Endodermal cell (in vitro differentiated cells): ENCODE data around the gene RSRC1. TPM values are rescaled to one million over a fixed set of nuclear protein-coding genes. Genes with fewer than 3 reads are reported as not detected.

Source experiments
- DNase-seq: peaks from one replicate; pipeline ENCODE4 v3.0.0-alpha.2; 2017
- H3K27ac ChIP-seq: 2 replicates; pipeline ENCODE4 v1.5.1; 2013; ENCODE audit warnings: mild to moderate bottlenecking, low read depth, low read length, moderate library complexity
- H3K27me3 ChIP-seq: 2 replicates; pipeline ENCODE4 v1.6.1; 2013; ENCODE audit warnings: mild to moderate bottlenecking, low read length, moderate library complexity; ENCODE audit not compliant: insufficient read depth, control insufficient read depth, poor library complexity, severe bottlenecking
- H3K36me3 ChIP-seq: 2 replicates; pipeline ENCODE4 v1.7.0; 2013; ENCODE audit warnings: mild to moderate bottlenecking, low read length, moderate library complexity; ENCODE audit not compliant: control insufficient read depth, insufficient read depth
- H3K4me1 ChIP-seq: one replicate; pipeline ENCODE4 v1.7.0; 2013; ENCODE audit warnings: low read length; ENCODE audit not compliant: control insufficient read depth, insufficient read depth
- H3K4me3 ChIP-seq: 2 replicates; pipeline ENCODE4 v1.5.1; 2013; ENCODE audit warnings: mild to moderate bottlenecking, low read length, moderate library complexity
- H3K9ac ChIP-seq: 2 replicates; pipeline ENCODE4 v1.6.1; 2013; ENCODE audit warnings: mild to moderate bottlenecking, low read length, moderate library complexity; ENCODE audit not compliant: poor library complexity, severe bottlenecking; ENCODE audit errors: extremely low read depth
- H3K9me3 ChIP-seq: 2 replicates; pipeline ENCODE4 v1.6.1; 2013; ENCODE audit warnings: mild to moderate bottlenecking, low read length, moderate library complexity; ENCODE audit not compliant: control insufficient read depth
- H3K27ac Mint-ChIP-seq: 2 replicates; pipeline ENCODE4 v1.8.0; 2020; ENCODE audit warnings: mixed read lengths
- H3K27me3 Mint-ChIP-seq: 2 replicates; pipeline ENCODE4 v1.8.0; 2021; ENCODE audit warnings: mild to moderate bottlenecking, mixed read lengths; ENCODE audit not compliant: insufficient read depth
- H3K36me3 Mint-ChIP-seq: 2 replicates; pipeline ENCODE4 v1.8.0; 2020; ENCODE audit warnings: low read depth, mixed read lengths
- H3K4me1 Mint-ChIP-seq: 2 replicates; pipeline ENCODE4 v1.8.0; 2020; ENCODE audit warnings: mixed read lengths
- H3K4me3 Mint-ChIP-seq: 2 replicates; pipeline ENCODE4 v1.8.0; 2020; ENCODE audit warnings: mild to moderate bottlenecking, moderate library complexity, mixed read lengths
- H3K9me3 Mint-ChIP-seq: 2 replicates; pipeline ENCODE4 v1.8.0; 2020; ENCODE audit warnings: mild to moderate bottlenecking, mixed read lengths
- WGBS, 2 experiments: methylation state at CpG; one replicate each; pipeline versions ENCODE4 v1.1.5 to v1.1.7; 2013; ENCODE audit warnings: missing lambda C conversion rate in 2 of 2, mixed read lengths in 1 of 2; ENCODE audit not compliant: insufficient coverage in 1 of 2, insufficient read length in 1 of 2; 5-methylcytosine and 5-hydroxymethylcytosine counted together
- total RNA-seq, 2 donors: library from RNA; stranded (reverse); fragmentation: NEBNext Ultra II Directional in 1 of 2; extraction: Animal tissue kit (Norgen Biotek cat#: 25700) in 1 of 2; gene quantifications; 2 replicates in 1 of 2; 3 replicates in 1 of 2; pipeline ENCODE4 v1.2.1, GENCODE V29; 2021
- TF ChIP-seq, protein P1 (sequence below): fragments of 200-600 bp; sonication (generic); conservative IDR thresholded peaks from 2 replicates; pipeline ENCODE4 v1.5.0; 2021; ENCODE audit warnings: antibody characterized with exemption, mild to moderate bottlenecking

RSRC1 gene
- total RNA-seq, 2 donors from 2014 or later = 45.3 to 52.1 TPM

GRCh38 chr3:158074591-158074990 is 35.3 kb upstream of the RSRC1 start:
- Histone ChIP-seq H3K9ac (no peak overlapping the region), H3K4me1 (no peaks in the 10 kb centered on the region), H3K9me3 (no peaks in the 10 kb centered on the region), H3K36me3 (no peaks in the 10 kb centered on the region), H3K4me3 (no peak overlapping the region), H3K27ac (no peak overlapping the region), H3K27me3 (no peaks in the 10 kb centered on the region)
- H3K4me1 Mint-ChIP-seq = no peaks in the 10 kb centered on the region
- TF ChIP-seq, protein P1, sequence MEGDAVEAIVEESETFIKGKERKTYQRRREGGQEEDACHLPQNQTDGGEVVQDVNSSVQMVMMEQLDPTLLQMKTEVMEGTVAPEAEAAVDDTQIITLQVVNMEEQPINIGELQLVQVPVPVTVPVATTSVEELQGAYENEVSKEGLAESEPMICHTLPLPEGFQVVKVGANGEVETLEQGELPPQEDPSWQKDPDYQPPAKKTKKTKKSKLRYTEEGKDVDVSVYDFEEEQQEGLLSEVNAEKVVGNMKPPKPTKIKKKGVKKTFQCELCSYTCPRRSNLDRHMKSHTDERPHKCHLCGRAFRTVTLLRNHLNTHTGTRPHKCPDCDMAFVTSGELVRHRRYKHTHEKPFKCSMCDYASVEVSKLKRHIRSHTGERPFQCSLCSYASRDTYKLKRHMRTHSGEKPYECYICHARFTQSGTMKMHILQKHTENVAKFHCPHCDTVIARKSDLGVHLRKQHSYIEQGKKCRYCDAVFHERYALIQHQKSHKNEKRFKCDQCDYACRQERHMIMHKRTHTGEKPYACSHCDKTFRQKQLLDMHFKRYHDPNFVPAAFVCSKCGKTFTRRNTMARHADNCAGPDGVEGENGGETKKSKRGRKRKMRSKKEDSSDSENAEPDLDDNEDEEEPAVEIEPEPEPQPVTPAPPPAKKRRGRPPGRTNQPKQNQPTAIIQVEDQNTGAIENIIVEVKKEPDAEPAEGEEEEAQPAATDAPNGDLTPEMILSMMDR = no peak
- H3K9me3 Mint-ChIP-seq = no peaks in the 10 kb centered on the region
- DNase-seq = no peak
- H3K4me3 Mint-ChIP-seq = no peak overlapping the region
- H3K36me3 Mint-ChIP-seq = no peaks in the 10 kb centered on the region
- 86 to 100% methylated on average over 1 of the region's 1 CpG for WGBS, 2 experiments
- H3K27me3 Mint-ChIP-seq = no peaks in the 10 kb centered on the region
- H3K27ac Mint-ChIP-seq = no peak overlapping the region

DNA sequence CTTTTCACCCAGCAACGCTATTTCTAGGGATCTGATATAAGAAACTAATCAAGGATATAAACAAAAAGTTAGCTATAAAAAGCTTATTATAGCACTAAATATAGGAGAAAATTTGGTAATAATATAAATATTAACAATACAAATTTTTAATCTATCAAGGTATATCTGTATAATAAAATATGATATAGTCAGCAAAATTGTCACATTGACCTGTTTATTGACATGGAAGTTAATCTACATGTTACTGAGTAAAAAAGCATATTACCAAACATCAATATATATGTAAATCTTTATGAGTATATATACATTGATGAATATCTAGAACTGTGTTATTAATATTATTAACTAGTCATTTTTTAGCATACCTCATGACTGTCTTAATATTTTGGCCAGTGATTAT is 30.3 kb upstream of the RSRC1 start:
- H3K9ac ChIP-seq = no peak overlapping the region
- H3K9me3 Mint-ChIP-seq = no peaks in the 10 kb centered on the region
- H3K9me3 ChIP-seq = no peaks in the 10 kb centered on the region
- WGBS, 2 experiments = no CpG with 5 or more reads among the region's 1 CpG
- H3K4me1 Mint-ChIP-seq = no peaks in the 10 kb centered on the region
- H3K36me3 Mint-ChIP-seq = no peaks in the 10 kb centered on the region
- H3K27ac Mint-ChIP-seq = no peak overlapping the region
- H3K27me3 ChIP-seq = no peaks in the 10 kb centered on the region
- no peak overlapping the region for H3K4me3 ChIP-seq
- no peak overlapping the region for H3K27ac ChIP-seq
- DNase-seq = no peak
- H3K4me3 Mint-ChIP-seq = no peak overlapping the region
- no peaks in the 10 kb centered on the region for H3K27me3 Mint-ChIP-seq
- TF ChIP-seq, protein P1 = no peak
- no peaks in the 10 kb centered on the region for H3K36me3 ChIP-seq
- no peaks in the 10 kb centered on the region for H3K4me1 ChIP-seq

- no peak overlapping the region for H3K4me3 Mint-ChIP-seq
- DNase-seq = no peak
- Histone ChIP-seq H3K27ac (no peak overlapping the region), H3K4me1 (no peaks in the 10 kb centered on the region), H3K4me3 (no peak overlapping the region), H3K9me3 (no peaks in the 10 kb centered on the region), H3K9ac (no peak overlapping the region), H3K27me3 (peaks cover 12% of the 10 kb centered on the region), H3K36me3 (no peaks in the 10 kb centered on the region)
- no peak overlapping the region for H3K27ac Mint-ChIP-seq
- TF ChIP-seq, protein P1 = no peak
- H3K27me3 Mint-ChIP-seq = peaks cover 10% of the 10 kb centered on the region
- no peaks in the 10 kb centered on the region for H3K9me3 Mint-ChIP-seq
- H3K36me3 Mint-ChIP-seq = no peaks in the 10 kb centered on the region
- H3K4me1 Mint-ChIP-seq = no peaks in the 10 kb centered on the region
These were observed 25.2 kb upstream of the RSRC1 start for GRCh38 chr3:158084651-158085050.
